Measurements from ENCODE around the gene COL13A1.

Gene COL13A1

GRCh38 chr10:69875856-69876255 lies 74.2 kb downstream of the COL13A1 start:
- TF ChIP-seq POLR2A (IDR thresholded peaks at IDR 0.05; ENCODE audit: low read depth, low read length) = no peak
- TF ChIP-seq SPI1 (IDR thresholded peaks at IDR 0.05; ENCODE audit: low read depth, low read length) = no peak
- TF ChIP-seq POLR2AphosphoS5 (IDR thresholded peaks at IDR 0.05; ENCODE audit: low read depth, low read length) = no peak
- no peak for TF ChIP-seq POU2F2 (IDR thresholded peaks at IDR 0.05; ENCODE audit: low read depth, low read length)
- TF ChIP-seq PAX5 (IDR thresholded peaks at IDR 0.05; ENCODE audit: insufficient read depth, low read length, severe bottlenecking) = no peak
- FAIRE-seq (no peak), DNase-seq (ENCODE audit: insufficient read length, low spot score) (no peak)

DNA sequence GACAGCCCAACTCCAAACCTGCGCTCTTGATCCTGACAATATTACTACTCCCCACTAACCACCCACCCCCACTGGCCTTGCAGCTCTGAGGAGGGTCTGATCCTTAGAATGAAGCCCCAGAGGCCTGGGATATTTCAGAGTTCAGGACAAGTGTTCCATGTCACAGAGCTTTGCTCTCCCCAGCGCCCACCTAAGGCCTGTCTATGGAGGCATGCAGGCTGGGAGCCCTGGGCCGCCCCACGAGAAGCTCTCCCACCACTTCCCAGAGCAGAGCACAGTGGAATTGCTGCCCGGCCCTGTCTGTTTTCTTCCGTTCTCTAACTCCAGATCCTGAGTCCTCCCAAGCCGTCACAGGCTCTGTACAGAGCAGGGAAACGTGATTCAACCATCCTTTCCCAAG lies 74.6 kb downstream of the COL13A1 start:
- DNase-seq (ENCODE audit: insufficient read length, low spot score) = no peak
- no peak for FAIRE-seq
- TF ChIP-seq SPI1 (IDR thresholded peaks at IDR 0.05; ENCODE audit: low read depth, low read length) (no peak), TAF1 (IDR thresholded peaks at IDR 0.05; ENCODE audit: low read depth, low read length) (no peak)

- no peak for TF ChIP-seq POLR2A (IDR thresholded peaks at IDR 0.05; ENCODE audit: low read depth, low read length)
- no peak for TF ChIP-seq TAF1 (IDR thresholded peaks at IDR 0.05; ENCODE audit: low read depth, low read length)
- TF ChIP-seq SPI1 (IDR thresholded peaks at IDR 0.05; ENCODE audit: low read depth, low read length) = no peak
- TF ChIP-seq POLR2AphosphoS5 (IDR thresholded peaks at IDR 0.05; ENCODE audit: low read depth, low read length) = no peak
- TF ChIP-seq PAX5 (IDR thresholded peaks at IDR 0.05; ENCODE audit: insufficient read depth, low read length, severe bottlenecking) = no peak
- no peak for TF ChIP-seq POU2F2 (IDR thresholded peaks at IDR 0.05; ENCODE audit: low read depth, low read length)
- DNase-seq (ENCODE audit: insufficient read length, low spot score) (no peak), FAIRE-seq (no peak)
Observed at GRCh38 chr10:69876931-69877330, 75.2 kb downstream of the COL13A1 start.

DNA sequence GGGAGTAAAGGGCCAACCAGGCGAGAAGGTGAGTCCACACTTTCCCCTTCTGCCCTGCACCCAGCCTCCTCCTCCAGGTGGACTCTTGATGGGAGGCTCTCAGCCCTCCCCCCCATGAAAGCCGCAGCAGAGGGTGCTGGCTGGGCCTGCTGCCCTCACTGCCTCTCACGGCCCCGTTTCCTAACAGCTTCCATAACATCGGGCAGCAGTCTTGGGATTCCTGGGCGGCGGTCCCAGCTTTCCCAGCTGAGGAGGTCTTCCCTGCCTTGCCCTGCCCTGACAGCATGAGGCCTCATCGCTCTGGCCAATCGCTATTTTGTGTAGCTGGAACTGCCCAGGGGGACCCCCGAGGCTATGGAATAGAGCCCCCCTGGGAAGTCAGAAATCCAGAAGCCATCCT lies 76.3 kb downstream of the COL13A1 start:
- FAIRE-seq = no peak
- TF ChIP-seq PAX5 (IDR thresholded peaks at IDR 0.05; ENCODE audit: insufficient read depth, low read length, severe bottlenecking) (no peak), POU2F2 (IDR thresholded peaks at IDR 0.05; ENCODE audit: low read depth, low read length) (no peak), POLR2A (IDR thresholded peaks at IDR 0.05; ENCODE audit: low read depth, low read length) (no peak), TAF1 (IDR thresholded peaks at IDR 0.05; ENCODE audit: low read depth, low read length) (no peak), SPI1 (IDR thresholded peaks at IDR 0.05; ENCODE audit: low read depth, low read length) (no peak), POLR2AphosphoS5 (IDR thresholded peaks at IDR 0.05; ENCODE audit: low read depth, low read length) (no peak)

DNA sequence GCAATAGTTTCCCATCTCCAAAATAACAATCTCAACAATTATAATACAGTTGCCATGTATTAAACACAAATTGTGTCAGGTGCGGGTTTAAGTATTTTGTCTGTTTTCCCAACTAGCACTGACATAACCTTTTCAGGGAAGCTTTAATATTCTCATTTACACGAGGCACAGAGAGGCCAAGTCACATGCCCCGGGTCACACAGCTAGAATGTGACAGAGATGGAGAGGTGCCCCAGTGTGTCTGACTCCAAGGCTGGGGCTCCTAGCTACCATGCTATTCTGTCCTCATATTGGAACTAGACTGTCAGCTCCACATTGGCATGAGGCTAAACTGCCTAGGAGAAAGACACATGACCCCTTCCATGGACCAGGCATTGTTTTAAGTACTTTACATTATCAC lies 77.2 kb downstream of the COL13A1 start:
- no peak for FAIRE-seq
- TF ChIP-seq POU2F2 (IDR thresholded peaks at IDR 0.05; ENCODE audit: low read depth, low read length) = no peak
- no peak for DNase-seq (ENCODE audit: insufficient read length, low spot score)

More for the DNA sequence above, 76.3 kb downstream of the COL13A1 start:
- no peak for DNase-seq (ENCODE audit: insufficient read length, low spot score)

DNA sequence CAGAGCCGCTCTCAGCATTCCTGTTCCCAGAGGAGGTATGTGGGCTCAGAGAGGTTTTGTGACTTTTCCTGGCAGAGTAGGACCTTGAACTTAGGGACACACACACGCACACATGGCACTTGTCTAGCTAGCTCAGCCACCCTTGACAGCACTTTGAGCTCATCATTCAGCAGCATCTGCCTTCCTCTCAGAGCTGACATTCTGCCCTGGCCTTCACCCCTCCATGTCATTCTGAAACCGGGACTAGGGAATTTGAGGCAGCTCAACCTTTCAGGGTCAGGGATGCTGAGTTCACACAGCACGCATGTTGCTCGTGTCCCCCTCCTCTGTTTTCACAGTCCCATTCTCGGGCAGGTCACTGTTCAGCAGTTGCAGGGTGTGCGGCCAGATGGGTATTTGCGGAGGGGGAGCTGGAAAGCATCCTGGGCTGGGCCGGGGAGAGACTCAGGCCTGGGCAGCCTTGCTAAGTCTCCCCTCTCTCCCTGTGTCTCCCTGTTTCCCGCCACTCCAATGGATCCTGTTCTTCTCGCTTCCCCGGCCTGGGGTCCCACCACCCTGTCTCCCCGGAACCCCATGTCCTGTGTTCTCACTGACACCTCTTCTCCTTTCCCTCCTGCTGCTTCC lies 78.0 kb downstream of the COL13A1 start:
- FAIRE-seq (no peak), DNase-seq (ENCODE audit: insufficient read length, low spot score) (no peak)
- no peak for TF ChIP-seq TAF1 (IDR thresholded peaks at IDR 0.05; ENCODE audit: low read depth, low read length)
- no peak for TF ChIP-seq POLR2A (IDR thresholded peaks at IDR 0.05; ENCODE audit: low read depth, low read length)
- TF ChIP-seq POLR2AphosphoS5 (IDR thresholded peaks at IDR 0.05; ENCODE audit: low read depth, low read length) = no peak
- TF ChIP-seq SPI1 (IDR thresholded peaks at IDR 0.05; ENCODE audit: low read depth, low read length) = no peak
- TF ChIP-seq PAX5 (IDR thresholded peaks at IDR 0.05; ENCODE audit: insufficient read depth, low read length, severe bottlenecking) = no peak
- no peak for TF ChIP-seq POU2F2 (IDR thresholded peaks at IDR 0.05; ENCODE audit: low read depth, low read length)

DNA sequence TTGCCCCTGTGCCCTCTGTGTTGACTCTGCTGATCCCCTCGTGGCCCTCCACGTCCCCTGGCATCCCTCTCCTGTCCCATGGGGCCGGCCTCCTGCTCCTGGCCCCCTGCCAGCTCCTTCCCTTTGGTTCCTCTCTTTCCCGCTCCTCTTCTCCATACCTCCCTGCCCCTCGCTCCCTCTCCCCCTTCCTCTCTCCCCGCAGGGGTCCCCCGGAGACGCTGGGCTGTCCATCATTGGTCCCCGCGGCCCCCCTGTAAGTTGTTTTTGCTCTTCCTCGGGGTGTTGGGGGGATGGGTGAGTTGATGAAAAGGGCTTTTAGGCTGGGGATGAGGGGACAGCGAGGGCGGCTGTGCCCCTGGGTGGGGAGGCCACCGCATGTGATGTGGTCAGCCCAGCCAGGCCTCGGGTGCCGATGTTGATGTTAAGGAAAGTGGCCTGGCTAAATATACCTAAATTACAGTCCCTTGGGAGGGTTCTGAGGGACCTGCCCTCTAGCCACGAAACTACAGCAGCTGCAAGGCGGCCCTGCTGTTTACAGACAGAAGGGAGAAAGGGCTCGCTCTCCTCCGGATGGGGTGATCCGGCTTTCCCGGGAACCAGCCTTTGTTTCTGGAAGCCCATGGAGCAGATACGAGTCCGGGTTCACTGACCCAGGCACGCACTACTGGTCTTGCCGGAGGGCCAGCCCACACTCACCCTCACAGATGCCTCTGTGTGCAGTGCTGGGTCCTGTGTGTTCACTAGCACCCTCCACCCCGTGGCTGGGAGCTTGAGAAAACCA lies 78.8 kb downstream of the COL13A1 start:
- FAIRE-seq (no peak), DNase-seq (ENCODE audit: insufficient read length, low spot score) (no peak)
- TF ChIP-seq POLR2A (IDR thresholded peaks at IDR 0.05; ENCODE audit: low read depth, low read length) (no peak), POU2F2 (IDR thresholded peaks at IDR 0.05; ENCODE audit: low read depth, low read length) (no peak), POLR2AphosphoS5 (IDR thresholded peaks at IDR 0.05; ENCODE audit: low read depth, low read length) (no peak), SPI1 (IDR thresholded peaks at IDR 0.05; ENCODE audit: low read depth, low read length) (no peak), PAX5 (IDR thresholded peaks at IDR 0.05; ENCODE audit: insufficient read depth, low read length, severe bottlenecking) (no peak), TAF1 (IDR thresholded peaks at IDR 0.05; ENCODE audit: low read depth, low read length) (no peak)

GRCh38 chr10:69881202-69881601 lies 79.5 kb downstream of the COL13A1 start:
- DNase-seq (ENCODE audit: insufficient read length, low spot score) = no peak
- FAIRE-seq = no peak
- no peak for TF ChIP-seq TAF1 (IDR thresholded peaks at IDR 0.05; ENCODE audit: low read depth, low read length)
- TF ChIP-seq PAX5 (IDR thresholded peaks at IDR 0.05; ENCODE audit: insufficient read depth, low read length, severe bottlenecking) = no peak
- no peak for TF ChIP-seq POLR2AphosphoS5 (IDR thresholded peaks at IDR 0.05; ENCODE audit: low read depth, low read length)
- no peak for TF ChIP-seq SPI1 (IDR thresholded peaks at IDR 0.05; ENCODE audit: low read depth, low read length)
- TF ChIP-seq POU2F2 (IDR thresholded peaks at IDR 0.05; ENCODE audit: low read depth, low read length) = no peak
- no peak for TF ChIP-seq POLR2A (IDR thresholded peaks at IDR 0.05; ENCODE audit: low read depth, low read length)

- DNase-seq (ENCODE audit: insufficient read length, low spot score) (no peak), FAIRE-seq (no peak)
- TF ChIP-seq POU2F2 (IDR thresholded peaks at IDR 0.05; ENCODE audit: low read depth, low read length) (no peak), TAF1 (IDR thresholded peaks at IDR 0.05; ENCODE audit: low read depth, low read length) (no peak), POLR2A (IDR thresholded peaks at IDR 0.05; ENCODE audit: low read depth, low read length) (no peak), PAX5 (IDR thresholded peaks at IDR 0.05; ENCODE audit: insufficient read depth, low read length, severe bottlenecking) (no peak), POLR2AphosphoS5 (IDR thresholded peaks at IDR 0.05; ENCODE audit: low read depth, low read length) (no peak)
Observed at GRCh38 chr10:69883310-69884023, 81.8 kb downstream of the COL13A1 start.
